D721Med (cell line): ENCODE data around the gene PHLPP1.
A peak's percentile ranks its signal among the peaks of the same experiment; 100 is the strongest.

ENCODE experiments used
- DNase-seq: peaks from one replicate; pipeline ENCODE4 v3.0.0; 2011; ENCODE audit warnings: low spot score; ENCODE audit not compliant: insufficient read length
- FAIRE-seq: peaks from 2 replicates; lab custom pipeline; 2011; peaks lifted over from hg19 to GRCh38; lab: Jason Lieb, UNC
- CTCF ChIP-seq: IDR thresholded peaks from 2 replicates; pipeline ENCODE4 v1.5.1; 2012; ENCODE audit warnings: mild to moderate bottlenecking, control low read depth; ENCODE audit not compliant: insufficient read depth; ENCODE audit errors: missing control alignments

The PHLPP1 gene

GRCh38 chr18:62977512-62977911 is 262.2 kb downstream of the PHLPP1 start:
- FAIRE-seq (no peak), DNase-seq (no peak)
- no peak for TF ChIP-seq CTCF

- no peak for TF ChIP-seq CTCF
- no peak for FAIRE-seq
- DNase-seq: no peak
Measured at GRCh38 chr18:62978251-62979049, 263.1 kb downstream of the PHLPP1 start.

- FAIRE-seq (no peak), DNase-seq (no peak)
- no peak for TF ChIP-seq CTCF
Measured at GRCh38 chr18:62979176-62979575, 263.8 kb downstream of the PHLPP1 start.

GRCh38 chr18:62979900-62980299 is 264.6 kb downstream of the PHLPP1 start:
- no peak for TF ChIP-seq CTCF

GRCh38 chr18:62981566-62981965 is 266.2 kb downstream of the PHLPP1 start:
- FAIRE-seq (no peak), DNase-seq (no peak)
- no peak for TF ChIP-seq CTCF

More at GRCh38 chr18:62979900-62980299, 264.6 kb downstream of the PHLPP1 start:
- no peak for DNase-seq
- peak; percentile 94 for FAIRE-seq

- peak; percentile 95 for TF ChIP-seq CTCF
- FAIRE-seq (peak; percentile 100), DNase-seq (peak; percentile 94)
Measured at GRCh38 chr18:62982600-62983251, 267.4 kb downstream of the PHLPP1 start.
